GM19395 (cell line): Measurements from ENCODE around the gene CRIP2.

Source experiments
- ATAC-seq: cut with Tn5 transposase; IDR thresholded peaks from one replicate; pipeline ENCODE4 v1.9.1; 2021; ENCODE audit warnings: mild to moderate bottlenecking, moderate library complexity; ENCODE audit not compliant: unreplicated experiment

CRIP2 gene

GRCh38 chr14:105475269-105476096, 862 bp downstream of the CRIP2 start:
- no peak for ATAC-seq

- no peak for ATAC-seq
Measured at GRCh38 chr14:105476097-105476830, 1.6 kb downstream of the CRIP2 start.

- no peak for ATAC-seq
Measured at GRCh38 chr14:105476831-105477659, 2.4 kb downstream of the CRIP2 start.

GRCh38 chr14:105477660-105478397, 3.2 kb downstream of the CRIP2 start:
- no peak for ATAC-seq

- ATAC-seq: no peak
Measured at GRCh38 chr14:105478398-105479251, 4.0 kb downstream of the CRIP2 start.

- no peak for ATAC-seq
Measured at GRCh38 chr14:105479431-105480158, 5.0 kb downstream of the CRIP2 start.

GRCh38 chr14:105480199-105480746, 5.7 kb downstream of the CRIP2 start:
- ATAC-seq: no peak

GRCh38 chr14:105480807-105481801, 6.5 kb downstream of the CRIP2 start:
- ATAC-seq: peak; percentile 55

- peak; percentile 66 for ATAC-seq
Measured at GRCh38 chr14:105481886-105482457, 7.4 kb downstream of the CRIP2 start.

GRCh38 chr14:105482486-105483110, 8.0 kb downstream of the CRIP2 start:
- ATAC-seq: no peak

GRCh38 chr14:105483300-105484068, 8.9 kb downstream of the CRIP2 start:
- no peak for ATAC-seq

- ATAC-seq: no peak
Measured at GRCh38 chr14:105484069-105484996, 9.7 kb downstream of the CRIP2 start.

GRCh38 chr14:105484997-105485393, 10.4 kb downstream of the CRIP2 start:
- ATAC-seq: no peak

- ATAC-seq: no peak
Measured at GRCh38 chr14:105485739-105486162, 11.1 kb downstream of the CRIP2 start.
